Measurements from ENCODE around the gene ZEB2. TPM values are rescaled to one million over a fixed set of nuclear protein-coding genes. Genes with fewer than 3 reads are reported as not detected.

The ZEB2 gene
- total RNA-seq, 1 donor from 2014 or later, result 89.1 TPM

- intact Hi-C loops (cut with micrococcal nuclease), result no loop called here
- Histone ChIP-seq H3K27me3 (ENCODE audit: low read depth) (no peaks in the 10 kb centered on the region), H3K4me1 (peaks cover 97% of the 10 kb centered on the region), H3K9me3 (replicated peaks) (no peaks in the 10 kb centered on the region), H3K4me3 (no peak overlapping the region), H3K27ac (replicated peaks) (peak overlapping the region; percentile 74), H3K36me3 (no peaks in the 10 kb centered on the region)
- no peak for DNase-seq
- no peak for TF ChIP-seq CTCF (IDR thresholded peaks at IDR 0.05; ENCODE audit: borderline replicate concordance)
Observed at GRCh38 chr2:144479659-144480058, 40.3 kb downstream of the ZEB2 start.

- intact Hi-C loops (cut with micrococcal nuclease), result no loop called here
Observed at GRCh38 chr2:144479138-144479537, 40.8 kb downstream of the ZEB2 start.

GRCh38 chr2:144477957-144478311 is 42.0 kb downstream of the ZEB2 start:
- Histone ChIP-seq H3K4me1 (peaks cover 99% of the 10 kb centered on the region), H3K27ac (replicated peaks) (peak overlapping the region; percentile 74), H3K4me3 (peak overlapping the region; percentile 25), H3K9me3 (replicated peaks) (no peaks in the 10 kb centered on the region), H3K27me3 (ENCODE audit: low read depth) (no peaks in the 10 kb centered on the region), H3K36me3 (no peaks in the 10 kb centered on the region)
- no peak for TF ChIP-seq CTCF (IDR thresholded peaks at IDR 0.05; ENCODE audit: borderline replicate concordance)
- DNase-seq, result no peak
- intact Hi-C loops (cut with micrococcal nuclease), result no loop called here

More at GRCh38 chr2:144479138-144479537, 40.8 kb downstream of the ZEB2 start:
- Histone ChIP-seq H3K4me1 (peaks cover 97% of the 10 kb centered on the region), H3K4me3 (no peak overlapping the region), H3K36me3 (no peaks in the 10 kb centered on the region), H3K9me3 (replicated peaks) (no peaks in the 10 kb centered on the region), H3K27me3 (ENCODE audit: low read depth) (no peaks in the 10 kb centered on the region), H3K27ac (replicated peaks) (peak overlapping the region; percentile 74)
- DNase-seq, result no peak
- no peak for TF ChIP-seq CTCF (IDR thresholded peaks at IDR 0.05; ENCODE audit: borderline replicate concordance)

GRCh38 chr2:144477281-144477956 is 42.5 kb downstream of the ZEB2 start:
- Histone ChIP-seq H3K36me3 (no peaks in the 10 kb centered on the region), H3K4me1 (peaks cover 100% of the 10 kb centered on the region), H3K27ac (replicated peaks) (peak overlapping the region; percentile 74)

GRCh38 chr2:144476682-144477081 is 43.2 kb downstream of the ZEB2 start:
- H3K36me3 ChIP-seq, result no peaks in the 10 kb centered on the region
- H3K27ac ChIP-seq (replicated peaks), result peak overlapping the region; percentile 74
- DNase-seq, result no peak
- no peak overlapping the region for H3K4me3 ChIP-seq
- no peaks in the 10 kb centered on the region for H3K9me3 ChIP-seq (replicated peaks)
- peaks cover 100% of the 10 kb centered on the region for H3K4me1 ChIP-seq
- TF ChIP-seq CTCF (IDR thresholded peaks at IDR 0.05; ENCODE audit: borderline replicate concordance), result no peak
- H3K27me3 ChIP-seq (ENCODE audit: low read depth), result no peaks in the 10 kb centered on the region
- intact Hi-C loops (cut with micrococcal nuclease), result no loop called here

More at GRCh38 chr2:144477281-144477956, 42.5 kb downstream of the ZEB2 start:
- Histone ChIP-seq H3K9me3 (replicated peaks) (no peaks in the 10 kb centered on the region), H3K4me3 (peak overlapping the region; percentile 25), H3K27me3 (ENCODE audit: low read depth) (no peaks in the 10 kb centered on the region)
- intact Hi-C loops (cut with micrococcal nuclease), result no loop called here
- DNase-seq, result no peak
- no peak for TF ChIP-seq CTCF (IDR thresholded peaks at IDR 0.05; ENCODE audit: borderline replicate concordance)
